Fibroblast of skin of scalp (primary cell): ENCODE measurements around the gene AASDHPPT.

Source experiments
- DNase-seq: peaks from one replicate; pipeline ENCODE4 v3.0.0-alpha.2; 2013

Gene AASDHPPT

DNA sequence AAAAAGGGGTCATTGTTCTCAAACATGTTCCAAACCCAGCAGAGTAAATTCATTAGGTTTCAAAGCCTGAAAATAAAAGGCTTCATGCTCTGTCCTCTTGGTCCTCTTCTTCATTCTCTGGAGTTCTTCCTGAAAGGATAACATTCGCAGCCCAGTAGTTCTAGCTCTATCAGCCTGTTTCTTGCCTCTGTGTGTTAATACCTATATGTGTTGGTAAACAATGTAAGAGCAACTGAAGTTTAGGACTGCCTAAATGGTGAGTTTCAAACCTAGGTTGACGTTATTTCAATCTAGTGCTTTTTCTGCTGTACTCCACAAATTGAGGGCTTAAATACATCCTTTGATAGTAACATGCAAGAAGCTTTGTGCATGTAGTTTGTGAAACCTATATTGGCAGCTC is 9.4 kb downstream of the AASDHPPT start:
- DNase-seq = no peak

DNA sequence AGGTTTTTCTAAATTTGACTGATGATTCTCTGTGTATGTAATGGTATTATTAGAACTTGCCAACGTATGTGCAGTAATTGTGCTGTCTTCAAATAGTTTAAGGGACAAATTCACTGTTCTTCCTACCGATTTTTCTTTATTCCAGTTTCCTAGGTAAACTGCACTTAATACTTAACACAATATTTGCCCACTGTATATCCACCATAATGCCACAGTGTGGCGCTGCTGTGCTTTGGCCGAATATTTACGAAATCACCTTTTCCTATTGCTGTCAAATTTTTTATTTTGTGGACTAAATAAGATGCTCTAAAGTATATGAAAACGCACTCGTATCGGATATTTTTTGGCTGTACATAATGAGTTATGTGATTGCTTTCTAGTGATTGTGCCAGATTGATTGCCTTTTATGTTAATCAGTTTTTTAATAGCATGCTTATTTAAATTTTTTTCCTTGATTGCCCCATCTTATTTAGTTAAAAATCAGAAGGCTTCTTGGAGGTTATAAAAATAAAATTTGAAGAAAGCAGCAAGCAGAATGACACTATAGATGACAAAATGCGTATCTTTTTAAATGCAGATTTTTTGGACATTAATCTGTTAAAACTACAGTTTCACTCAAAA is 10.5 kb downstream of the AASDHPPT start:
- peak; percentile 53 for DNase-seq

DNA sequence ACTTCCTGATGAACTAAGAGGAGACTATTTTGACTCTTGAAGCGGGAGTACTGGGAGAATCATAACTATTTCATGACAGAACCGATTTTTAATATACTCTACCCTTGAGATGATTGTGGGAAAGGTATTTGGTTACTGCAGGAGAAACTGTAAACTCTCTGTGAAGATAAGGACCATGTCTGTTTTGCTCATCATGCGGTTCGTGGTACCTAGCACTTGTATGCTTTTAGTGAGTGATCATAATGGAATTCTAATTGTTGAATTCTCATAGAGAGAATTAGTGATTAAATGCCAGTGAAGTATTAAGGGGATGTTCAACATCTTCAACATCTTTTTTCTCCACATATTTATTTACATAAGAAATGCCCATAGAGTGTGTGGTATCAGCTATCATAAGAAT is 11.4 kb downstream of the AASDHPPT start:
- peak; percentile 27 for DNase-seq

DNA sequence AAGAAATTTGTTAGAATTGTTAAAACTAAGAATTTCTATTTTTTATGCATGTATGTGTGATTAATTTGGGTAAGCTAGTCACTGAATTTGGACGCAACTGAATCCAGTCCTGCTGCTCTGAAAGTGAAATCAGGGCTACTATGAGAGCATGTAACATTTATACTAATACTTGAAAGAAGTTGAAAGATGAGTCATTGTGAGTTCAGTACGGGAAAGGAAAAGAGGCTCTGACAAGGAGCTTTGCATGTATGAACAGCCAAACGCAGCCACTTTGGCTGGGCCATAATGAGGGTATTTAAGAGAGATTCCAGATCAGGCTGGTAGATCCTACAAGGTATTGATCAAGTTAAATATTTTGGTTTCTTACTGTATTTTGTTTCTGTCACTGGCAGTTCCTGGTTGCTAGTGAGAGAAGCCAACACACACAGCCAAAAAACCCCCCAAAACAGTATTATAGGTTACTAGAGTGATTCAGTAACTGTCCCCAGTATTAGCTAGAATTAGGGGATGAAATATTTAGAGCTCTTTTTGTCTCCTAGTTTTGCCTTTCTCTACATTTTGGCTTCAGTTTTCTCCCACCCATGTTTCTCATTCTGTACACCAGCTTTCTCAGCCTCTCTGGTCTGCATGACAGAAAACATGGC is 14.1 kb downstream of the AASDHPPT start:
- peak; percentile 48 for DNase-seq

DNA sequence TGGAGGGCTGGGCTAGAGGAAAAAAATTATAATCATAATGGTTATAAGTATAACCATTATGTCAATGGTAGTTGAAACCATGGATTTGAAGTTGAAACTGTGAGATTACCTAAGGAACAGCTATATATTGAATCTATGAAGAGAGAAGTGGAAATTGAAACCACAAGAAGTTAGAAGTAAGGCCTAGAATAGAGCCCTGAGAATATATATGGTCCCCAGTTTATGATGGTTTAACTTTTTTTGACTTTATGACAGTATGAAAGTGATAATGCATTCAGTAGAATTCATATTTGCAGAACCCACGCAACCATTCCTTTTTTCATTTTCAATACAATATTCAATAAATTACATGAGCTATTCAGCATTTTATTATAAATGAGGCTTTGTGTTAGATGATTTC is 15.0 kb downstream of the AASDHPPT start:
- no peak for DNase-seq

DNA sequence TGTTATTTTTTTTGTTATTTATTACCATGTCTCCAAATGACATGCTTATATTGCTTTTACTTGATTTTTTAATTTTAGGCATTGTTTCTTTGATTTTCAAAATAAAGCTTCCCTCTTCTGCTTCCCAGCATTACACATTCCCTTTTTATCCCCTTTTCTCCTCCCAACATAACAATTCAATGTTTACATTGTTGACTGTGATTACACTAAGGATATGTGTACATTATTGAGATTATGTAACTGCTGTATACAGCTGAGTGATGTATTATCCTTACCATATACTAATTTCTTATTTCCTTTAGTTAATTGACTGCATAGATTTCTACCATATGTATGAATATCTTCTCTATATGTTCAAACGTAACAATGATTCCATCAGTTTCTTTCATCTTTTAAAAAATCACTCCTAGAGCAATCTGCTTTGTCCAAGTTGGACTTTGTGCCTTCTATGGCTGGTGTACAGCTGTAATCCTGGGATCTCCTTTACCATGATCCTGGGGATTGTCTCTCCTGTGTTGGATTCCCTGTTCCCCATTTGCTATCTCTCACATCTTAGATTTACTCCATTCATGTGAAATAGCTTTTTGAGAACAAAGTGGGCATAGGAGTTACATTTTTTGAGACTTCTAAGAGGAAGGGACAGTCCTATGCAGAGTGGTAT is 21.6 kb downstream of the AASDHPPT start:
- no peak for DNase-seq

DNA sequence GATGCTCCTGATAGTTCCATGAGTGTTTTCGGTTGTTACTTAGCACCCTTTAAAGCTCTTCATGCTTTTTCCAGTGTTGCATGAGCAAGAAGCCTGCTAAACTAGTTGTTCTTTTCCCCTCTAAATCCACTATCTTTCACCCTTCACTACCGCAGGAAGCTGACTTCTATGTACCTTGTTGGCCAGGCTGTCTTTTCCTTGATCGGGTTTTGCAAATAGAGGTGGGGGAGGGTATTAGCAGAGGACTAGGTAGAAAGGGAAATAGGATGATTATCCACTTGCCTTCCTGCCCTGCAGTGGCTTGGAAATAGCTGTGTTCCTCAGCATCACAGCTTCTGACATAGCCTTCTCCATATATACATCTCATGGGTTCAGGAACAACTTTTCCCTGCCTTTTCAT is 23.9 kb downstream of the AASDHPPT start:
- DNase-seq = no peak

DNA sequence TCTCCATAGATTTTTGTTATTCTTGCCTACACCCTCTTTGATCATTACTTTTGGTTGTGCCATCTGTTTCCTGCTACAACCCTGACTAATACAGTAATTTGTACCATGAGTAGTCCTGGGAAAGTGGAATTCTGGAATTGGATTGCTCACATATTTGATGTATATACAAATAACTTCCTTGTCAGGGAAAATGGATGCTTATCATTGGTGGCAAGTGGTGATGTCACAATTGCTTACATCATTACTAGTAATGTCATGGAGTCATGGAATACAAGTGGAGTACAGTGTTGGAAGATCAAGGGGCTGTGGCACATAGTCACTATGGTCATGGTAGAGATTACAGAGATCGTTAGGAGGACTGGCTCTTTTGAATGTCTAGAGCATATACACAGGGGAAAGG is 24.4 kb downstream of the AASDHPPT start:
- peak; percentile 63 for DNase-seq

DNA sequence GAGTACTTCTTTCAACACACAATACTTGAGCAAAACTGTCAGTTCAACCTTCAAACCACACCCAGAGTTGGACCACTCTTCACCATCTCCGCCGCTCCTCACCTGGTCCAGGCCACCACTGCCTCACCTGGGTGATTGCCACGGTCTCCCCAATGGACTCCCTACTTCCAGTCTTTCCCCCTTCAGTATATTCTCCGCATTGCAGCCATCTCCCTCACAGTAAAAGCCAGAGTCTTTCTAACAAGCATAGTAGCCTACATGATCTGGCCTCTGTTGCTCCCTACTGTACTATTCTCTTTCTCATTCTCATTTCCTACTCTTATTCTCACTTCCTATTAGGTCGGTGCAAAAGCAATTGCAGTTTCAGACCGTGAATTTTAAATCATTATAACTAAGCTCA is 28.5 kb downstream of the AASDHPPT start:
- DNase-seq = no peak

DNA sequence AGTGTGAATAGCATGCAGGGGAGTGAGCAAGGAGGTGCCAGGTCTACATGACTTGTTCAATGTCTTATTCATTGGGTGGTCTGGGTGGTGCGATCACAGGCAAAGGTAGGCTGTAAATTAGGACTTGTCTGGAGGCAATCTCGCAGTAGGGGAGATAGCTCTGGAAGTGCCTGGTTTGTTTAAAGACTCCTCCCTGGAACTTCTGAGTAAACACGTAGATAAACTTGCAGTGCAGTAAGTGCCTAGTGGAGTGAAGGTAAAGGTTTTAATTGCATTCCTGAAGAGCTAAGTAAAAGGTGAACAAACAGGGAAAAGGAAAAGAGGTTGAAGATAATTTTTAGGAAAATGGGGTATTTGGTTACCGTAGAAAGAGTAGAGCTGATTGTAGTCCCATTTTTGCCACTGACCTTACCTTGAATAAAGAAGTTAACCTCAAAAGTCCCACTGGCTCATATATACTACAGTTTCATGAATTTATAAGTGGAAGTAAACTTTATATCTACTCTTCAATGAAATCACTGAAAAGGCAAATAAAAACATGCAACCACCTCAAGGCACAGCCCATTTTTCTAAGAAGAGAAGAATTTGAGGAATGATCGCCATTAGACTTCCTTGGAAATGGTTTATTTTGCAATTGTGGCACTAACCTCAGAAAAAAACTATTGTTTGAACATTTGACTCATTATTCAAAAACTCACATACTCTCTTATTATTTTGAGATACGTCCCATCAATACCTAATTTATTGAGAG is 44.3 kb downstream of the AASDHPPT start:
- no peak for DNase-seq

DNA sequence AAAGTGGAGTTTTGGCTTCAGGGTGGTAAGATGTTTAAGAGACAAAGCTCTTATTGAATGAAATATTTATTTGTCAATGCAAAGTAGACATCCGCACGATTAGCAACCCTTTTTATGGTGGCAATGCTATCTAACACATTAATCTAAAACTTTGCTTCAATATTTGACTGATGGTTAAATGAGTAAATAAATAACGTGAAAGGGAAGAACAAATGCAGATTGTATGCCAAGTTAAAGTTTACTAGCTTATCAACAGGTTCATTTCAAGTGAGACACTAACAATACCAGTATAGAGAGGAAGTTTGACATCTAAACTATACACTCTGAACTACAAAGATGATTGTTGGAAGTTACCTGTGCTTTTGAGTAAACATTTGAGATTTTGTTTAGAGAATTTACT is 50.1 kb downstream of the AASDHPPT start:
- no peak for DNase-seq

DNA sequence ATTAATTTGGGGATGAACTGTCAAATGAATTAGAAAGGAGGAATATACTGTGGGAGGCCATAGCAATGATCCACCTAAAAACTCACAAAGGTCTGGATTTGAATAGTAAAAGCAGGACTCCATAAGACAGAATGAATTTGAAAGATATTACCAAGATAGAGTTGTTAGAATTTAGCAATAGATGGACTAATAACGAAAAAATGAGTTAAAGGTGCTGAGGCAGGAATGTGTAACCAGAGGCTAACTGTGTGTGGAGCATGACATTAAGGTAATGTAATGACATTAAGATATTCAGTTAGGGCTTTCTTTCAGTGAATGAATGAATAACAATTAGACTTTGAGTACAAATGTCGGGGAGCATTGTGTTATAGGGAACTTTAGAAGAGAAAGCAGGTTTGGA is 51.3 kb downstream of the AASDHPPT start:
- no peak for DNase-seq

DNA sequence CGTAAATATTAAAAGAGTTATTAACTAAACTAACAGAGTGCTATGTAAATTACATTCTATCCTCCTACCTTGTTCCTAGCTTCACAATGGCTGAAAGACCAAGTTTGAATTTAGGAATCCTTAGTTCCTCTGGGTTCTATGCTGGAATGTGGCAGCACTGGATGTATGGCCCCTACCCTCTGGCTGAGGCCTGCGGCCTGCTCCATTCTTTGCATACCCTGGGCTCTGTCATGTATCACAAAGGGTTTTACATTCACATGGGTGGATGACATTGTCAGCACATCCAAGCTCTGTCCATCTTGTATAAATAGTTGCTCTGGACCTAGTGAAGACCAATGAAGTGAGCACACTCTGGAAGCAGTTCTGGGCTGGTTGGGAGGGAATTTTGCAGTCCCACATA is 54.5 kb downstream of the AASDHPPT start:
- DNase-seq = no peak

DNA sequence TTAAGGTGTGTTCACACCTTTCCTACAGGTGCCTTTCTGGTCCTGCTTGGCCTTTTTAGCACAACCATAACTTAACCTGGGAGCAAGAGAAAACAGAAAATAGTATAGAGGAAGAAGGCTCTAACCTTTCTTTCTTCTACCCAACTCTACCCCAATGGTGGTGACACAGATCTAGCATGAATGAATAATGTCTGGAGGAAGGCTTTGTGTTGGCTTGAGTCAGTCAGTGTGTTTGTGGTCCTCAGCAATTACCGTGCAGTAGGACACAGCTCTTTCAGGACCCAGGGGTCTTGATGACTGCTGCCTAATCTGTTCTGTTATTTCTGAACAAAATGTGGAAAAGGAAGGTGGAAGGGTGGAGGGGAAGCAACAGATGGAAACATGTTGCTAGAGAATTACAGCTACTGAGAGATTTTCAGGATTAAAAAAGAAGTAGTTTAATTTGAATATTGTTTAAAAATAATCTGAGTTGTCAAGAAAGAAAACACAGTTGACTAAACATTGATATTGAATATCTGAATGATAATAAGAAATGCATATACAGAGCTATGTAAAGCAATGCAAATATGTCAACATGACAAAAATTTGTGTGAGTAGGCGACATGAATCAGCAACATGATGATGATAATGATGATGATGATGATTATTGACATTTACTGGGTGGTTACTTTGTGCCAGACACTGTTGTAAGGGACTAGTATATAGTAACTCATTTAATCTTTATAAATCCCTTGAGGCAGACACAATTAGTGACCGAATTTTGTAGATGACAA is 55.3 kb downstream of the AASDHPPT start:
- DNase-seq = no peak

DNA sequence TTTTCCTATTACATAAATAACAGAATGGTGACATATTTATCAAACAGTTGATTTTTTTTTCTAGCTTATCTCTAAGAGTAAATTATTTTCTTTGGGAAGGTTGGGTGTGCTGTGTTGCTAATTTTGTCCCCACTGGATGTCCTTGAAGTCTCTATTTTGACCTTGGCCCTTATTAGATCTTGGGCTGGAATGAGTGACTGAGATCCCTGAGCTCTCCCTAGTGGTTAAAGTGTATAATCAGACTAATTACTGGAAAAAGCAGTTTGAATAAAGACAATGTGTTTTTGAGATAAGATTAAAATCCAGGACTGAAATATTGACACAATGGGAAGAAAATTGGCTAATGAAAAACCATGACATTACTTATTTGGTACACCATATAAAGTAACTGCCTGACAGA is 56.1 kb downstream of the AASDHPPT start:
- DNase-seq = no peak

DNA sequence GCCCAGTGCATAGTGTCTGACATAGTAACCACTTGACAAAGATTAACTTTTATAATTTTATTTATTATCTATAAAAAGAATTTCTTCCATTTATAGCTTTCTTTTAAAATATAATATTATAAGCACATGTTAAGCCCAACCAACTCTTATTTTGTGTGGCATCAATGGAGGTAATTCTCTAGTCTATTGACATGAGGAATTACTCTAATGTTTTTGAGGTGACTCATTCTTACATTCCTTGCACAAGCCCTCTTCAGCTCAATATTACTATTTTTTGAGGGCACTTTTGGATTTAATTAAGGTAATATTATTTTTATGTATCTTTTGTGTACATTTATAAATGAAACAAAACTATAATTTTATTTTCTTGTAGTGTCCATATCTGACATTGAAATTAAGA is 59.6 kb downstream of the AASDHPPT start:
- peak; percentile 19 for DNase-seq

DNA sequence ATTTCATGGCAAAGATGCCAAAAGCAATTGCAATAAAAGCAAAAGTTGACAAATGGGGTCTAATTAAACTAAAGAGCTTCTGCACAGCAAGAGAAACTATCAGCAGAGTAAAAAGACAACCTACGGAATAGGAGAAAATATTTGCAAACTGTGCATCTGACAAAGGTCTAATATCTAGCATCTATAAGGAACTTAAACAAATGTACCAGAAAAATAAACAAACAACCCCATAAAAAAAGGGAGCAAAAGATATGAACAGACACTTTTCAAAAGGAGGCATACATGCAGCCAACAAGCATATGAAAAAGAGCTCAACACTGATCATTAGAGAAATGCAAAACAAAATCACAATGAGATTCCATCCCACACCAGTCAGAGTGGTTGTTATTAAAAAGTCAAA is 60.3 kb downstream of the AASDHPPT start:
- DNase-seq = no peak
